SJCRH30 (cell line): Measurements from ENCODE around the gene UMOD. TPM values are rescaled to one million over a fixed set of nuclear protein-coding genes. Genes with fewer than 3 reads are reported as not detected.

Source experiments
- total RNA-seq: library from RNA; depleted of rRNA; stranded (reverse); fragments of >200 nt; shearing (Covaris generic); gene quantifications from 2 replicates; pipeline ENCODE4 v1.2.3, GENCODE V29; 2014; rRNA removed

Gene UMOD
- total RNA-seq, 1 experiment from 2014 or later = not detected

Other genes starting within 250 kb of the UMOD start
- gene GP2, start 25.2 kb downstream of the UMOD start, total RNA-seq = not detected in 2 replicates
- gene PDILT, start 52.0 kb upstream of the UMOD start, total RNA-seq = not detected in 2 replicates
- gene ACSM5, start 56.8 kb upstream of the UMOD start, total RNA-seq = 0.53 TPM in 1 of 2 replicates, not detected in the other
- gene ACSM2A, start 98.8 kb upstream of the UMOD start, total RNA-seq = not detected in 2 replicates
- gene ACSM2B, start 223.7 kb upstream of the UMOD start, total RNA-seq = not detected in 2 replicates